Right ventricle myocardium superior (tissue), 1 donor: ENCODE results near the gene TMEM183A. TPM values are rescaled to one million over a fixed set of nuclear protein-coding genes. Genes with fewer than 3 reads are reported as not detected.

Experiments
- total RNA-seq: library from RNA; stranded (reverse); fragmentation: NEBNext Ultra II Directional; extraction: Animal tissue kit (Norgen Biotek cat#: 25700); gene quantifications from one replicate; pipeline ENCODE4 v1.2.1, GENCODE V29; 2021
- donor health status: DM: no; HTN: yes; CAD: no; lungs with severe emphysema.

Gene TMEM183A
- total RNA-seq, 1 donor from 2014 or later = 21.8 TPM

Other genes with a start within 250 kb of the TMEM183A start
- 11.9 TPM for gene KDM5B, start 199.0 kb upstream of the TMEM183A start, total RNA-seq
- gene PCAT6, start 196.4 kb upstream of the TMEM183A start, total RNA-seq = 1.0 TPM
- 4.5 TPM for gene RABIF, start 118.2 kb upstream of the TMEM183A start, total RNA-seq
- 19.4 TPM for gene KLHL12, start 80.1 kb upstream of the TMEM183A start, total RNA-seq
- 76.6 TPM for gene ADIPOR1, start 49.1 kb upstream of the TMEM183A start, total RNA-seq
- 118 TPM for gene CYB5R1, start 40.1 kb upstream of the TMEM183A start, total RNA-seq
- 19.3 TPM for gene PPFIA4, start 19.1 kb downstream of the TMEM183A start, total RNA-seq
- not detected for gene MYOG, start 78.6 kb downstream of the TMEM183A start, total RNA-seq
- 12.5 TPM for gene ADORA1, start 120.4 kb downstream of the TMEM183A start, total RNA-seq
- gene MYBPH, start 168.5 kb downstream of the TMEM183A start, total RNA-seq = not detected
- 0.32 TPM for gene CHI3L1, start 179.3 kb downstream of the TMEM183A start, total RNA-seq
- 0.48 TPM for gene CHIT1, start 222.3 kb downstream of the TMEM183A start, total RNA-seq